Measurements from ENCODE around the gene PTCH1. TPM values are rescaled to one million over a fixed set of nuclear protein-coding genes. Genes with fewer than 3 reads are reported as not detected.

The PTCH1 gene
- total and polyA plus RNA-seq, 2 donors (not counting 1 experiment from before 2014, with no cell fraction given), result 3.3 to 20.1 TPM

GRCh38 chr9:95499046-95499676 lies 17.6 kb downstream of the PTCH1 start:
- Histone ChIP-seq H4K20me1 (ENCODE audit: control insufficient read depth, extremely low read depth, insufficient read depth, low read length) (no peaks in the 10 kb centered on the region), H3K36me3 (ENCODE audit: control insufficient read depth, insufficient read depth, low read length) (no peaks in the 10 kb centered on the region), H3K27ac (ENCODE audit: insufficient read depth, low read length) (no peak overlapping the region), H3K9ac (ENCODE audit: insufficient read depth, low read length) (no peak overlapping the region), H3K4me1 (ENCODE audit: control insufficient read depth, extremely low read depth, insufficient read depth, low read length) (peaks cover 16% of the 10 kb centered on the region), H3K9me3 (ENCODE audit: control insufficient read depth, insufficient read depth, low read depth, low read length) (no peaks in the 10 kb centered on the region), H3K27me3 (ENCODE audit: control insufficient read depth, insufficient read depth, low read length) (no peaks in the 10 kb centered on the region), H3K4me3 (replicated peaks in 1 of 4; ENCODE audit: control extremely low read depth in 1 of 4, insufficient read depth in 1 of 4, low read depth in 3 of 4, low read length in 4 of 4) (no peak overlapping the region), H3K79me2 (ENCODE audit: control insufficient read depth, insufficient read depth, low read length) (no peaks in the 10 kb centered on the region), H3K4me2 (ENCODE audit: extremely low read depth, insufficient read depth, low read length) (no peak overlapping the region), H2AFZ (ENCODE audit: low read length) (no peak overlapping the region)
- peak in 1 of 2 donors; percentile 52 for DNase-seq (ENCODE audit: low read depth in 2 of 2)
- TF ChIP-seq CTCF (conservative IDR thresholded peaks at IDR 0.05 in 1 of 2, IDR thresholded peaks at IDR 0.05 in 1 of 2; ENCODE audit: low read depth in 1 of 2, low read length in 2 of 2), result no peak

- Histone ChIP-seq H3K4me1 (ENCODE audit: control insufficient read depth, extremely low read depth, insufficient read depth, low read length) (peaks cover 14% of the 10 kb centered on the region), H3K27ac (ENCODE audit: insufficient read depth, low read length) (no peak overlapping the region), H3K9ac (ENCODE audit: insufficient read depth, low read length) (no peak overlapping the region), H3K4me3 (replicated peaks in 1 of 4; ENCODE audit: control extremely low read depth in 1 of 4, insufficient read depth in 1 of 4, low read depth in 3 of 4, low read length in 4 of 4) (no peak overlapping the region), H2AFZ (ENCODE audit: low read length) (no peak overlapping the region), H3K9me3 (ENCODE audit: control insufficient read depth, insufficient read depth, low read depth, low read length) (no peaks in the 10 kb centered on the region), H3K79me2 (ENCODE audit: control insufficient read depth, insufficient read depth, low read length) (no peaks in the 10 kb centered on the region), H3K27me3 (ENCODE audit: control insufficient read depth, insufficient read depth, low read length) (no peaks in the 10 kb centered on the region), H4K20me1 (ENCODE audit: control insufficient read depth, extremely low read depth, insufficient read depth, low read length) (no peaks in the 10 kb centered on the region), H3K4me2 (ENCODE audit: extremely low read depth, insufficient read depth, low read length) (no peak overlapping the region), H3K36me3 (ENCODE audit: control insufficient read depth, insufficient read depth, low read length) (no peaks in the 10 kb centered on the region)
- TF ChIP-seq EZH2 (IDR thresholded peaks at IDR 0.05; ENCODE audit: low read length, missing control alignments) (no peak), CTCF (conservative IDR thresholded peaks at IDR 0.05 in 1 of 2, IDR thresholded peaks at IDR 0.05 in 1 of 2; ENCODE audit: low read depth in 1 of 2, low read length in 2 of 2) (no peak)
- no peak for DNase-seq (ENCODE audit: low read depth in 2 of 2)
These were observed 18.1 kb downstream of the PTCH1 start for GRCh38 chr9:95498641-95499040.

- H3K9me3 ChIP-seq (ENCODE audit: control insufficient read depth, insufficient read depth, low read depth, low read length), result no peaks in the 10 kb centered on the region
- H4K20me1 ChIP-seq (ENCODE audit: control insufficient read depth, extremely low read depth, insufficient read depth, low read length), result no peaks in the 10 kb centered on the region
- no peaks in the 10 kb centered on the region for H3K36me3 ChIP-seq (ENCODE audit: control insufficient read depth, insufficient read depth, low read length)
- H3K4me2 ChIP-seq (ENCODE audit: extremely low read depth, insufficient read depth, low read length), result peak overlapping the region; percentile 32
- no peak overlapping the region for H3K4me3 ChIP-seq (replicated peaks in 1 of 4; ENCODE audit: control extremely low read depth in 1 of 4, insufficient read depth in 1 of 4, low read depth in 3 of 4, low read length in 4 of 4)
- peaks cover 14% of the 10 kb centered on the region for H3K4me1 ChIP-seq (ENCODE audit: control insufficient read depth, extremely low read depth, insufficient read depth, low read length)
- peak; percentile 47 to 93 for DNase-seq (ENCODE audit: low read depth in 2 of 2)
- TF ChIP-seq EZH2 (IDR thresholded peaks at IDR 0.05; ENCODE audit: low read length, missing control alignments) (no peak), CTCF (conservative IDR thresholded peaks at IDR 0.05 in 1 of 2, IDR thresholded peaks at IDR 0.05 in 1 of 2; ENCODE audit: low read depth in 1 of 2, low read length in 2 of 2) (no peak)
- H3K27ac ChIP-seq (ENCODE audit: insufficient read depth, low read length), result no peak overlapping the region
- no peak overlapping the region for H2AFZ ChIP-seq (ENCODE audit: low read length)
- no peaks in the 10 kb centered on the region for H3K27me3 ChIP-seq (ENCODE audit: control insufficient read depth, insufficient read depth, low read length)
- no peak overlapping the region for H3K9ac ChIP-seq (ENCODE audit: insufficient read depth, low read length)
- no peaks in the 10 kb centered on the region for H3K79me2 ChIP-seq (ENCODE audit: control insufficient read depth, insufficient read depth, low read length)
These were observed 19.0 kb downstream of the PTCH1 start for GRCh38 chr9:95497772-95498171.

Measured in fibroblast of lung (primary cell).